IPS DF 19.7 (cell line): ENCODE data around the gene CPLANE1.

Source experiments
- DNase-seq: peaks from one replicate; pipeline ENCODE4 v3.0.0-alpha.2; 2013; ENCODE audit warnings: low read depth, low spot score

CPLANE1 gene

GRCh38 chr5:37071487-37071886, 177.7 kb downstream of the CPLANE1 start:
- DNase-seq = no peak

DNA sequence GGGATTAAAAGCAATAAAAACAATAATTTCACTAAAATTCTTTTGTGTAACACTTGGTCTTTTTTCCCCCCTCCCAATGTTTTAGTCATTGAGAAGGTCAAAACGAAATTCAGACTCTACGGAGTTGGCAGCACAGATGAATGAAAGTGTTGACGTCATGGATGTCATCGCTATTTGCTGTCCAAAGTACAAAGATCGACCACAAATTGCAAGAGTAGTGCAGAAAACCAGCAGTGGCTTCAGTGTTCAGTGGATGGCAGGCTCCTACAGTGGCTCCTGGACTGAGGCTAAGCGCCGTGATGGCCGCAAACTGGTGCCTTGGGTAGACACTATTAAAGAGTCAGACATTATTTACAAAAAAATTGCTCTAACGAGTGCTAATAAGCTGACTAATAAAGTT, 184.7 kb downstream of the CPLANE1 start:
- no peak for DNase-seq

DNA sequence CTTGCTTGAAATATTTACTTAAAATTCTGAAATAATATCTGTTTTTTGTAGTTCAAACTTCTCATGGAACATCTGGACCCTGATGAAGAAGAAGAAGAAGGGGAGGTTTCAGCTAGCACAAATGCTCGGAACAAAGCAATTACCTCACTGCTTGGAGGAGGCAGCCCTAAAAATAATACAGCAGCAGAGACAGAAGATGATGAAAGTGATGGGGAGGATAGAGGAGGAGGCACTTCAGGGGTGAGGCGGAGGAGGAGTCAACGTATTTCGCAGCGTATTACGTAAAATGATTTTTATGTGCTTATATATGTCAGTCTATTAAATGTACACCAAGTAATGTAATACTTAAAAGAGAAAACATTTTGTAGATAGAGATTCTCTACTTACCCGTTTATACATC, 185.4 kb downstream of the CPLANE1 start:
- DNase-seq = no peak

- DNase-seq = no peak
Measured at GRCh38 chr5:37060030-37060429, 189.1 kb downstream of the CPLANE1 start.

- no peak for DNase-seq
Measured at GRCh38 chr5:37056762-37057161, 192.4 kb downstream of the CPLANE1 start.
